T-helper 2 cell treated with Interferon-gamma antibody and Interleukin-4, amounts not matched to agents 5 μg/mL and 100 μg/mL, for 36 hours (primary cell): ENCODE results near the gene THADA.
"Not testable (repeated sequence)": the region's sequence is repeated elsewhere in the genome, so short reads cannot be mapped to it uniquely, and the experiment has no call there.

Source experiments
- DNase-seq: peaks from one replicate; pipeline ENCODE4 v3.0.0; 2021; ENCODE audit warnings: low spot score
- H3K27ac Mint-ChIP-seq: one replicate; pipeline ENCODE4 v1.8.0; 2021; ENCODE audit warnings: mild to moderate bottlenecking, mixed read lengths
- H3K27me3 Mint-ChIP-seq: one replicate; pipeline ENCODE4 v1.8.0; 2021; ENCODE audit warnings: low read depth, mixed read lengths
- H3K36me3 Mint-ChIP-seq: one replicate; pipeline ENCODE4 v1.8.0; 2021; ENCODE audit warnings: low read depth, mixed read lengths
- H3K4me1 Mint-ChIP-seq: one replicate; pipeline ENCODE4 v1.8.0; 2021; ENCODE audit warnings: low read depth, mixed read lengths
- H3K4me3 Mint-ChIP-seq: one replicate; pipeline ENCODE4 v1.8.0; 2022; ENCODE audit warnings: mild to moderate bottlenecking, moderate library complexity, mixed read lengths
- H3K9me3 Mint-ChIP-seq: one replicate; pipeline ENCODE4 v1.8.0; 2021; ENCODE audit warnings: mixed read lengths

THADA gene

DNA sequence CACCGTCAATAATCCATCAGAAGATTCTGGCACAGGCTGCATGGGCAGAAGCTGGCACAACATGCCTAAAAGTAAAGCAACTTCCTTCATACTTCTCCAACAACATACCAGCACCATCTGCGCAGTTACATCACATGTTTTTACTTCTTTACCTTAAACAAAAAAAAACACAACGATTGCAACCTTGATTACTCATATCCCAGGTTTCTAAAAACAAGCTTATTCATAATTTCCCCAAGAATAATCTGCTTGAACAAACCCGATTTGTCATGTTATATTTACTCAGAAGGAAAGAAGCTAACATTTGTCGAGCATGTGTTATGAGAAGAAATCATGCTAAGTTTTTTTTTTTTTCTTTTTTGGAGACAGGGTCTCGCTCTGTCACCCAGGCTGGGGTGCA lies 54.7 kb downstream of the THADA start:
- Mint-ChIP-seq H3K4me3 (no peak overlapping the region), H3K9me3 (no peaks in the 10 kb centered on the region), H3K36me3 (peaks cover 12% of the 10 kb centered on the region), H3K4me1 (peaks cover 16% of the 10 kb centered on the region), H3K27me3 (no peaks in the 10 kb centered on the region), H3K27ac (no peak overlapping the region)
- DNase-seq, result no peak

DNA sequence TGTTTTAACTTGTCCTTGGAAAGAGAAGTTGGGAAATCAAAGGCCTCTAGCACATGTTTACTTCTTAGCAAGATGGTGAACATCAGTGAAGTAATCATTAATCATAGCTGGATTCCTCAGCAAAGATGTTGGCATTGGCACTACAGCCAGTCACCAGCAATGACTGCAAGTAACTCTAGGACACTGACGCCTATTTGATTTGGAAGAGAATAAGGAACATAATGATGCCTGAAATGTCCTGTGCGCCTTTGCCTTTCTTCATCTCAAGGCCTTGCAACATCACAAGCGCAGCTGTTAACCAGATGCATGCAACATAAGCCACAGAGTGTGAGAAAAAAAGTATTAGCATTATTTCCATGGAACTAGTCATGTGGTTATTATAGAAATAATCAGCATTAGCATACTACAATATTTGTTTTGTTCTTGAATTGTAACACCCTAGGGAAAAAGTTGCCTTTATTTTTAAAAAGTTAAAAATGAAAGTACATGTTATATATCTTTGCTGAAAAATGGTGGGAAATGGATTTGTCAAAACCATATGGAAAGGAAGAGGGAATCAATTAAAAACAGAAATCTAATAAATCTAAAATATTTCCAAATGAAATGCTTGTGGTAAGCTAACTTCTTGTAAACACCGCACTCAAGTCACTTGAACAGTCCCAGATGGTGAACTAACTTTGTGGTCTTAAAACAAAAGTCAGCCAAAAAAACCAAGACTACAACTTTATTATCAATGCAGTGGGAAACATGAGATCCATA lies 55.6 kb downstream of the THADA start:
- H3K36me3 Mint-ChIP-seq, result peaks cover 13% of the 10 kb centered on the region
- H3K4me3 Mint-ChIP-seq, result no peak overlapping the region

DNA sequence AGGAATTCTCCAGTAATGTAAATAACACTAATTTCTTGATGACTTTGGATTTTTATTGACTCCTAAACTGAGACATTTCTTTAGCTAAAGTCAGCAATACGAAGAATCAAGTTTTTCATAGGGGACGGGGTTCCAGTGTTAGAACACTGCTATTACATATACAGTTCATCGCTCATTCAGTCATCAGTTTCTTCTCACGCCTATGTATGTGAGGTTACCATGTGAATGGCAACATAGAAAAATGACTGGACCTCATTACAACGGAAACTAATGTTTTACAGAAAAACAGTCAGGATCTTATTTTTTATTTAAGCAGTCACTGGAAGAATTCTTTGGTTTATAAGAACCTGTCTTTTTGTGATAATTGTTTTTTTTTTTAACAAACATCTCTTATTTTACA lies 56.4 kb downstream of the THADA start:
- Mint-ChIP-seq H3K4me1 (peaks cover 16% of the 10 kb centered on the region), H3K36me3 (peaks cover 17% of the 10 kb centered on the region), H3K4me3 (no peak overlapping the region), H3K27me3 (no peaks in the 10 kb centered on the region), H3K27ac (no peak overlapping the region), H3K9me3 (no peaks in the 10 kb centered on the region)
- no peak for DNase-seq

More for the DNA sequence above, 55.6 kb downstream of the THADA start:
- peaks cover 16% of the 10 kb centered on the region for H3K4me1 Mint-ChIP-seq
- H3K27me3 Mint-ChIP-seq, result no peaks in the 10 kb centered on the region
- H3K9me3 Mint-ChIP-seq, result no peaks in the 10 kb centered on the region
- H3K27ac Mint-ChIP-seq, result no peak overlapping the region
- DNase-seq, result no peak

DNA sequence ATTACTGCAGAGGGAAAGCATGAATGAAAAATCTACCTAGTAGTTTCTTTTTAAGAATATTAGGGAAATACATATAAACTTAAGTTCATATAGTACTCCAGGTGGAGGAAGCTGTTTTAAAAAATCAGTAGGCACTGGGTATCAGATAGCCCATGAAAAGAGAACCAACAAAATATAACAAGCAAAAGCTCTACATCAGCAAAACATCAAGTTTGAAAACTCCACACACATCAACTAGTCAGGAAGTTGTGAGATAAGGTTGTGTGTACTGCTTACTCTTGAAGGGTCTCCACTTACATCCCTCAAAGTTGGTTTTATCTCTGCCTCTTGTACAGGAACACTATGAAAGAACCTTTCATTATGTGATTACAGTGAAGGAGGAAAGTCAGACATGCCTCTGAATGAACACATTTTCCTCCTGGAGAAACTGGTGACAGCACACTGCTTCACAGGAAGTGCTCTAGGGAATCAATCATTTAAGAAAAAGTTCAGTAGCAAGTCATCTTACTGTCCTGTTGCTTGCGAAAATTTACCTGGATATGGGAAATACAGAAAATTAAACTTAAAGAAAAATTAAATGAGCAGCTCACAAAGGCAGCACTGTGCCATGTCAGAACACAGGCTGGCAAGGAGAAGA lies 57.7 kb downstream of the THADA start:
- Mint-ChIP-seq H3K9me3 (no peaks in the 10 kb centered on the region), H3K4me1 (peaks cover 16% of the 10 kb centered on the region), H3K36me3 (peaks cover 23% of the 10 kb centered on the region), H3K4me3 (no peak overlapping the region), H3K27ac (no peak overlapping the region), H3K27me3 (no peaks in the 10 kb centered on the region)
- no peak for DNase-seq

DNA sequence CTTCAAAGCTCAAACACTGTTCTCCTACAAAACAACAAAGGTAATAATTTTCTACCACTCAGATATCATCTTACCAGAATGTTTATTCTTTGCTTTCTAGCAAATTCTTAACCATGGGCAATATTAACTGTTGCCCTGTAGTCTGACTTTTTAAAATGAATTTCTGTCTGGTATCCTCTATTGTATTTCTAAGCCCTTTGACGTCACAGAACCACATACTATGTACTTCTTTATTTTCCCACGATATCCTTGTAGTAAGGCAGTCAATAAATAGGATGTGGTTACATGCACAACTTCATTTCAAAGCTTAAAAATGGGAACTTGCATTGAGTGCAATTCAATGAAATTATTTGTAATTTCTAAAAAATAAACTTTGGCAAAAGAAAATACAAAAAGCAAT lies 58.7 kb downstream of the THADA start:
- Mint-ChIP-seq H3K27ac (no peak overlapping the region), H3K4me3 (no peak overlapping the region), H3K36me3 (peaks cover 32% of the 10 kb centered on the region), H3K9me3 (no peaks in the 10 kb centered on the region), H3K27me3 (no peaks in the 10 kb centered on the region), H3K4me1 (peaks cover 17% of the 10 kb centered on the region)
- DNase-seq, result no peak

DNA sequence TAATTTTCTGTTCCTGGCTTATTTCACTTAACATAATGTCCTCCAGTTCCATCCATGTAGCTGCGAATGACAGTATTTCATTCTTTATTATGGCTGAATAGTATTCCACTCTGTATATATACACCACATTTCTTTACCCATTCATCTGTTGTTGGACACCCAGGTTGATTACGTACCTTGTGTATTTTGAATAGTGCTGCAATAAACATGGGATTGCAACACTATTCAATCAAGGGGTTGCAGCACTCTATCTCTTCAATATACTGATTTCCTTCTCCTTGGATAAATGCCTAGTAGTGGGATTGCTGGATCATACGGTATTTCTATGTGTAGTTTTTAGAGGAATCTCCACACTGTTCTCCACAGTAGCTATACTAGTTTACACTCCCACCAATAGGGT lies 61.3 kb downstream of the THADA start:
- Mint-ChIP-seq H3K9me3 (no peaks in the 10 kb centered on the region), H3K27ac (no peak overlapping the region), H3K27me3 (no peaks in the 10 kb centered on the region), H3K36me3 (peaks cover 37% of the 10 kb centered on the region), H3K4me3 (no peak overlapping the region), H3K4me1 (peaks cover 17% of the 10 kb centered on the region)
- no peak for DNase-seq

DNA sequence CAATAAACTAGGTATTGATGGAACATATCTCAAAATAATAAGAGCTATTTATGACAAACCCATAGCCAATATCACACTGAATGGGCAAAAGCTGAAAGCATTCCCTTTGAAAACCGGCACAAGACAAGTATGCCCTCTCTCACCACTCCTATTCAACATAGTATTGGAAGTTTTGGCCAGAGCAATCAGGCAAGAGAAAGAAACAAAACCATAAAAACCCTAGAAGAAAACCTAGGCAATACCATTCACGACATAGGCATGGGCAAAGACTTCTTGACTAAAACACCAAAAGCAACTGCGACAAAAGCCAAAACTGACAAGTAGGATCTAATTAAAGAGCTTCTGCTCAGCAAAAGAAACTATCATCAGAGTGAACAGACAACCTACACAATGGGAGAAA lies 63.3 kb downstream of the THADA start:
- peaks cover 34% of the 10 kb centered on the region for H3K36me3 Mint-ChIP-seq
- H3K4me1 Mint-ChIP-seq, H3K4me3 Mint-ChIP-seq: not testable (repeated sequence)

DNA sequence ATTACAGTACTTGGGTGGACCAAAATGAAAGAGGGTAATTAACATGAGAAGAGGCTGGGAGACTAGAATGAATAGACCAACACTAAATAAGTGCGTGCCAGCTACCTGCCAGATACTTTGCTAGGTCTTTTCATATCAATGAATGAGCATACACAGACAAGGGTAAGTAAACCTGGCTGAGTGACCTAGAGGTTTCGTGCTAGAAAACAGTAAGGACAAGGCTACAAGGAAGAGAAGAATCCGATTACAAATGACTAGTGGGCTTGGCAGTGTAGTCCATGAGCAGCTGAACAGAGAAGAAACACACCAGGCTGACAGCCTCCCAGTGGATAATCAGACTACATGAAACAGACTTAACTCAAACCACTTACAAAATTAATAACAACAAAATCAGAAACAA lies 64.6 kb downstream of the THADA start:
- H3K9me3 Mint-ChIP-seq, result peaks cover 3% of the 10 kb centered on the region
- H3K4me1 Mint-ChIP-seq, result peaks cover 2% of the 10 kb centered on the region
- H3K36me3 Mint-ChIP-seq, result peaks cover 36% of the 10 kb centered on the region
- H3K27ac Mint-ChIP-seq, result no peak overlapping the region
- no peaks in the 10 kb centered on the region for H3K27me3 Mint-ChIP-seq
- no peak for DNase-seq
- no peak overlapping the region for H3K4me3 Mint-ChIP-seq

More for the DNA sequence above, 63.3 kb downstream of the THADA start:
- not testable (repeated sequence) for H3K9me3 Mint-ChIP-seq, H3K27me3 Mint-ChIP-seq, DNase-seq, H3K27ac Mint-ChIP-seq

DNA sequence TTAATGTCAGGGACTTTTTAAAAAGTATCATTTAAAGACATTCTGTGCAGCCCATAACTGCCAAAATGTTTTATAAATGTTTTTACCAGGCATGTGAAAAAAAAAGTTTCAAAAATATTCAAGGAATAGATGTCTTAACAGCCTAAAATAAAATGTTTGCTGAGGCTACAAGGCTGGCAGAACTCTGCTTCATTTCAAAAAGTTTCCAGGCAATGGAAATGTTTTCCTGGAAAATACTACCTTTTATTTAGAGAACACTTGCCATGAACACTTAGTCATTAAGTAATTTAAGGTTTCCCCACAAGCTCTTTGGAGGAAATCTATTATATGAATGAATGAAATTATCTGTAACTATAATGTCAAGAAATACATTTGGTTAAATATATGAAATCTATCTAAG lies 68.8 kb downstream of the THADA start:
- peaks cover 19% of the 10 kb centered on the region for H3K9me3 Mint-ChIP-seq
- no peak for DNase-seq
- H3K36me3 Mint-ChIP-seq, result peaks cover 41% of the 10 kb centered on the region
- H3K27ac Mint-ChIP-seq, result no peak overlapping the region
- H3K4me1 Mint-ChIP-seq, result peaks cover 6% of the 10 kb centered on the region
- H3K27me3 Mint-ChIP-seq, result no peaks in the 10 kb centered on the region
- no peak overlapping the region for H3K4me3 Mint-ChIP-seq

DNA sequence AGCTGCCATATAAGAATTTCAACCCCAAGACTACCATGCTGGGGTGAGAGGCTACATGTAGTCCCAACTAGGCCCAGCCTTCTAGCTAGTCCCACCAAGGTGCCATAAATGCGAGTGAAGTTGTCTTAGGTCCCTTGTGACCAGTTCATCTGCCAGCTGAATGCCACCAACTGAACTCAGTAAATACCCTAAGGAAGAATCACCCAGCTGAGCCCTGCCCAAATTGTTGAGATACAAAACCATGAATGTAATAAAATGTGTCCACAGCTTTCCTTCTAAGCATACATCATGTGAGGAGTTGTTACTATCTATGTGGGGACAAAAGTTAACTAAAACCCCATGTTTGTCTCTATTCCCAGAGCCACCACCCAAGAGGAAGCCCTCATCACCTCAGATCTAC lies 70.3 kb downstream of the THADA start:
- peaks cover 6% of the 10 kb centered on the region for H3K4me1 Mint-ChIP-seq
- H3K9me3 Mint-ChIP-seq, result peaks cover 19% of the 10 kb centered on the region
- no peak overlapping the region for H3K4me3 Mint-ChIP-seq
- no peak for DNase-seq
- no peak overlapping the region for H3K27ac Mint-ChIP-seq
- H3K27me3 Mint-ChIP-seq, result no peaks in the 10 kb centered on the region
- peaks cover 37% of the 10 kb centered on the region for H3K36me3 Mint-ChIP-seq

DNA sequence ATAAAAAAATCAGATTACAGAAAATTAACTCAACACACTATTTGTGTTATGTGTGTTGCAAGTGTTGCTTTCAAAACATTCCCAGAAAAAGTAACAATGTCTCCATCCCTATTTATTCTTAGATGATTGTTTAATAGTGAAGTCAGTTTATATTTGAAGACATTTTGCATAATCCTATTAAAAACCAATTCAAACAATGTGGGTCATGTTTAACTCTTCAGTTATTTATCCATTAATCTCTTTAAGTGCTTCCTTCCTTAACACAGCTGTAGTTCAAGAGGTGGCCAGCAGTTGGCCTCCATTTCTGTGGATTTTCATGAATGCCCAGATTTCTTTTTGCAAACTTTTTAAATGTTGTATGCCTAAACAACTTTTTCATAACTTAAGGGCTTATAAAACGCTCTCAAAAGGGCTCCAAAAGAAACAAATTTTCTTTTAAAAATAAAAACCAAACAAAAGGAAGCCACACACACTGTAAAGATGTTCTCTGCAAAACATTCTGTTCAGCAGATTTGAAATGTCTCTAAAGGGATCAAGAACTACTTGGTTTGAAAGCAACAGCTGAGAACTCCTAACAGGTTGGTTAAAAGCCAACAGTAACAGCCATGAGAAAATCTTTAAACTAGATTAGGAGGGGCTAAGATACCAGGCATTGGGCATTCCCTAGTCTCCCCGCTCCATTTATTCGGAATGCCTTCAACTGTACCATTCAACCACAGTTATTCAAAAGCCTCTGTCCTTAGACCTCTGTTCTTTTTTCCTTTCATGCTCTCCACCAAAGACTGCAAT lies 71.5 kb downstream of the THADA start:
- Mint-ChIP-seq H3K4me3 (no peak overlapping the region), H3K4me1 (peaks cover 6% of the 10 kb centered on the region), H3K36me3 (peaks cover 37% of the 10 kb centered on the region), H3K27ac (no peak overlapping the region), H3K9me3 (peaks cover 19% of the 10 kb centered on the region), H3K27me3 (no peaks in the 10 kb centered on the region)
- DNase-seq, result no peak

DNA sequence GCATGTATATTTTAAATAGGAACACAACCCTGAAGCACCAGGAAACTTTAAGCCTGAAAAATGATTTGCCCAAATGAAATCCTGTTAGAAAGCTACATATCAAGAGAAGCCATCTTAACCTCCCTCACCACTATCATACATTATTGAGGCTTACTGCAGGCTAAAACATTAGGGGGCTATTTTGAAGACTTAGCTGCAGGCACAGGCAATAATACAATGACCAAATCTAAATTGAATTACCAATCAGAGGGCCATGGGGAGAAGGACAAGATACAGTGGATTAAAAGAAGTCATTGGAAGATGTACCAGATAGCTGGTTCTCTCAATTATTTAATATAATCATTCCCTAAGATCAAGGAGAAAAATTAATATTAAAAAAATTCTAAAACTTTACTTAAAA lies 73.7 kb downstream of the THADA start:
- H3K9me3 Mint-ChIP-seq, result peaks cover 19% of the 10 kb centered on the region
- no peak overlapping the region for H3K27ac Mint-ChIP-seq
- H3K4me1 Mint-ChIP-seq, result peaks cover 8% of the 10 kb centered on the region
- H3K27me3 Mint-ChIP-seq, result no peaks in the 10 kb centered on the region
- H3K4me3 Mint-ChIP-seq, result no peak overlapping the region
- DNase-seq, result no peak
- H3K36me3 Mint-ChIP-seq, result peaks cover 32% of the 10 kb centered on the region

DNA sequence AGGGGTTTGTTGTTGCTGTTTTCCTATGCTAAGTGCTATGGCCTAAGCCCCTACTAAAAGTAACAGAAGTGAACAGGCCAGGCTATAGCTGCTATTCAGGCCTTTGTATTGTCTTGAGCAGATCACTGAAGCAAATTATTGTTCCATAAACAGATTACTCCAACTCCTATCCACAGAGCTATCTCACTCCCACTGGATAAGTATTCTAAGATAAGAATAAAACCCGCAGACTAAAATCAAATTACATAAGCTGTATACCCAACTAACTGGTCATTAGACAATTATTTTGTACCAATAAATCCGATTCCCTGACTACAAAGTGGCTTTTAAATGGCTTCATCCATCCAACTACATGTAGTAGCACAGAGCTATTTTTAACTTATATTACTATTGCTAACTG lies 74.3 kb downstream of the THADA start:
- Mint-ChIP-seq H3K36me3 (peaks cover 31% of the 10 kb centered on the region), H3K4me1 (peaks cover 8% of the 10 kb centered on the region), H3K27me3 (no peaks in the 10 kb centered on the region), H3K4me3 (no peak overlapping the region), H3K27ac (no peak overlapping the region), H3K9me3 (peaks cover 19% of the 10 kb centered on the region)
- no peak for DNase-seq

DNA sequence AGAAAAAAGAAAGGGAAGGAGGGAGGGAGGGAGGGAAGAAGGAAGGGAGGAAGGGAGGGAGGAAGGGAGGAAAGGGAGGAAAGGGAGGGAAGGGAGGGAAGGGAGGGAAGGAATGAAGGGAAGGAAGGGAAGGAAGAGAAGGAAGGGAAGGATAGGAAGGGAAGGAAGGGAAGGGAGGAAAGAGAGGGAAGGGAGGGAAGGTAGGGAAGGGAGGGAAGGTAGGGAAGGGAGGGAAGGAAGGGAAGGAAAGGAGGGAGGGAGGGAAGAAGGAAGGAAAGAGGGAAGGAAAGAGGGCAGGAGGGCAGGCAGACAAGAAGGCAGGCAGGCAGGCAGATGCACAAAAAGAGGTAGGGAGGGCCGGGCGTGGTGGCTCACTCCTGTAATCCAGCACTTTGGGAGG lies 74.9 kb downstream of the THADA start:
- Mint-ChIP-seq H3K36me3 (peaks cover 24% of the 10 kb centered on the region), H3K4me1 (peaks cover 11% of the 10 kb centered on the region), H3K27me3 (no peaks in the 10 kb centered on the region), H3K4me3 (no peak overlapping the region), H3K27ac (no peak overlapping the region), H3K9me3 (peaks cover 14% of the 10 kb centered on the region)
- no peak for DNase-seq
